ENCODE data around the gene CELF4.

Gene CELF4

GRCh38 chr18:37447962-37448888, 117.4 kb downstream of the CELF4 start:
- TF ChIP-seq, protein P1, sequence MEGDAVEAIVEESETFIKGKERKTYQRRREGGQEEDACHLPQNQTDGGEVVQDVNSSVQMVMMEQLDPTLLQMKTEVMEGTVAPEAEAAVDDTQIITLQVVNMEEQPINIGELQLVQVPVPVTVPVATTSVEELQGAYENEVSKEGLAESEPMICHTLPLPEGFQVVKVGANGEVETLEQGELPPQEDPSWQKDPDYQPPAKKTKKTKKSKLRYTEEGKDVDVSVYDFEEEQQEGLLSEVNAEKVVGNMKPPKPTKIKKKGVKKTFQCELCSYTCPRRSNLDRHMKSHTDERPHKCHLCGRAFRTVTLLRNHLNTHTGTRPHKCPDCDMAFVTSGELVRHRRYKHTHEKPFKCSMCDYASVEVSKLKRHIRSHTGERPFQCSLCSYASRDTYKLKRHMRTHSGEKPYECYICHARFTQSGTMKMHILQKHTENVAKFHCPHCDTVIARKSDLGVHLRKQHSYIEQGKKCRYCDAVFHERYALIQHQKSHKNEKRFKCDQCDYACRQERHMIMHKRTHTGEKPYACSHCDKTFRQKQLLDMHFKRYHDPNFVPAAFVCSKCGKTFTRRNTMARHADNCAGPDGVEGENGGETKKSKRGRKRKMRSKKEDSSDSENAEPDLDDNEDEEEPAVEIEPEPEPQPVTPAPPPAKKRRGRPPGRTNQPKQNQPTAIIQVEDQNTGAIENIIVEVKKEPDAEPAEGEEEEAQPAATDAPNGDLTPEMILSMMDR (IDR thresholded peaks at IDR 0.05; ENCODE audit: insufficient read depth, missing control alignments): no peak
- DNase-seq (ENCODE audit: insufficient read length, low spot score) (no peak), FAIRE-seq (no peak)

DNA sequence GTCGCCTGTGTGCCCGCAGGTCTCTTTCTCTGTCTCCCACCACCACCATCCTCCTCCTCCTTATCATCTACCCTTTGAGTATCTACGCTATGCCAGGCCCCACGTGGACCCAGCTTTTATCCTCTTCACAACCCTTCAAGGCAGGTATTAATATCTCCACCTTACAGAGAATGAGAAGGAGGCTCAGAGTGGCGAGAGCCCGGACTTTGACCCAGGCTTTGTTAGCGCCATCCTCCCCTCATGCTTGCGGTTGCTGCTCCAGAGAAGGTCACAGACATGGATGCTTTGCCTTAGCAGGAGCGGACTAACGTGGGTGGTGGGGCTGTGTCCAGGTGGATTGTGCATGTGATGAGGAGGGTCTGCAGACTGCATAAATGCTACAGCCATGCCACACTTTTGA, 119.8 kb downstream of the CELF4 start:
- TF ChIP-seq, protein P1 (IDR thresholded peaks at IDR 0.05; ENCODE audit: insufficient read depth, missing control alignments): no peak
- FAIRE-seq (peak; percentile 66), DNase-seq (ENCODE audit: insufficient read length, low spot score) (no peak)

DNA sequence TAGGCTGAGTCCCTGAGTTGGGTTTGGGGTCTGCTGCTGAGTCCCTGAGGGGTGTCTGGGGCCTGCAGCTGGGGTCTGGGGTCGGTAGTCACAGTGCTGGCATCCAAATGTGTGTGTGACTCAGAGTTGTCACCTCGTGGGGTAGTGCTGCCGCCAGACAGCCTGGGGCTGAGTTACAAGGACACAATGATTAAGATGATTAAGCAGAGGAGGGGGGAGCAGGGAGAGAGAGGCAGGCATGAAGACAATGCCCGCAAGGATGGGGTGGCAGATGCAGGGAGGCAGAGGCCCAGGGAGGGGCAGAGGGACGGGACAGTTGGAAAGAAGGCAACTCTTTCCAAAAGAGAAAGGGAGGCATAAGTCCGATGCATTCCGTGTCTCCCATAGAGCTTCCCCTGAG, 120.2 kb downstream of the CELF4 start:
- TF ChIP-seq, protein P1 (IDR thresholded peaks at IDR 0.05; ENCODE audit: insufficient read depth, missing control alignments): no peak
- FAIRE-seq (no peak), DNase-seq (ENCODE audit: insufficient read length, low spot score) (peak; percentile 73)

DNA sequence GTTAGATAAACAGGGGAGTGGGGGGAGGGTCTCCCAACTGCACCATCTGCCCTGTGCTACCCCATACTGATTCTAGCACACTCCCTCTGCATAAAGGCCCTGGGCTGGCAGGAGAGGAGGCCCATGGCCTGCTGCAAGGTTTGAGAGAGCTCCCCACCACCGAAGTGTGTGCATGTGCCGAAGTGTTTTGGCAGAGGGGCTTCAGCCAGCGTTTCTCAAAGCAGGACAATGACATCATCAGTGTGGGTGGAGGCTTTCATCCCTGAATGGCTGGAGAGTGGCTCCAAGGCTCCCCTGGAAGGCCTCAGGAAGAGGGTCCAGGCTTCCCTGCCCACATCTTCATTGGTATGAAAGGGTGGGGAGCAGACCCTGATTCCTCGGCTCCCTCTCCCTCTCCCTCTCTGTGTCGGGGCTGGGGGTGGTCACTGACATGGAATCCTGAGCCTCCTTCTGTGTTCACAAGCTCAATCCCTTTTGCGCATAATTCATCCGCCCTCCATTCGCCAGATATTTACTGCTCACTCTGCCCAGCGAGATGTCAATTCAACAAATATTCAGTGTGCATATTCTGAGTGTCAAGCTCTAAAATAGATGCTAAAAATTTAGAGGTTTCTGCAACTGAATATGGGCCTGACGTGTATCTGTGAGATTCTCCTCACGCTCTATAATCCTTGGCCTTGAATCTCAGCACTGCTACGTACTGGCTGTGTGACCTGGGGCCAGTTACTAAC, 122.1 kb downstream of the CELF4 start:
- peak; percentile 16 for FAIRE-seq
- TF ChIP-seq, protein P1 (IDR thresholded peaks at IDR 0.05; ENCODE audit: insufficient read depth, missing control alignments): no peak
- no peak for DNase-seq (ENCODE audit: insufficient read length, low spot score)

DNA sequence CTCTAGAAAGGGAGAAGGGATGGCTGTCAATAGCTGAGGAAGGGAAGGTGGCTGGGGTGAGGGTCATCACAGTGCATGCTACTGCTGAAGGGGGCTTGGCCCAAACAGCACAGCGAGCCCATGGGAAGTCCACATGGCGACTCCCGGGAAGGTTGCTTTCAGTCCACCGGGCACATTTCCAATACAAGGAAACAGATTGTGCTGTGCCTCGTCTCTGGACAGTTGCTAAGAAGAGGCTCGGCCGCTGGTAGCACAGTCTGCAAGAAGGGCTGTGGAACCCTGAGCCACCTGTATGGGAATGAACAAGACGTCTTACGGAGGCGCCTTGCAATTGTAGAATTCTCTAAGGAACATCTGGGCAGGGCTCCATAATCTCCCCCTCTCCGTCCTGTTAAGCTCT, 123.1 kb downstream of the CELF4 start:
- FAIRE-seq: no peak
- no peak for DNase-seq (ENCODE audit: insufficient read length, low spot score)
- TF ChIP-seq, protein P1 (IDR thresholded peaks at IDR 0.05; ENCODE audit: insufficient read depth, missing control alignments): no peak

DNA sequence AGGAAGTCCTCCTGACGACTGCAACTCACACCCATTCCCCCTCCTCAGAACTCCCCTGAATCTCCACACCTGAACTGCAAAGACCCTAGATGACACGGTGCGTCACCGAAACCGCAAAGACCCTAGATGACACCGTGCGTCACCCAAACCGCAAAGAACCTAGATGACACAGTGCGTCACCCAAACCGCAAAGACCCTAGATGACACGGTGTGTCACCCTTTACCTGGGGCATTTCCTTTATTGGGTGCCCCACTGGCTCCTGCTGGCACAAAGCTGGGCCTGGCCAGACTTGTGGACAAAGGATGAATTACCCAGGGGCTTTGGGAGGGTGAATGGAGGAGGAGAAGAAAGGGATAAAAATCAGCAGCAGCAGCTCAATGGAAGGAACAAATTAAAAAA, 123.8 kb downstream of the CELF4 start:
- DNase-seq (ENCODE audit: insufficient read length, low spot score): no peak
- FAIRE-seq: no peak
- TF ChIP-seq, protein P1 (IDR thresholded peaks at IDR 0.05; ENCODE audit: insufficient read depth, missing control alignments): no peak

Data from D721Med (cell line).